ENCODE results near the gene HEATR5A.
"Not testable (repeated sequence)": the region's sequence is repeated elsewhere in the genome, so short reads cannot be mapped to it uniquely, and the experiment has no call there.

HEATR5A gene

GRCh38 chr14:31371646-31372045 lies 48.7 kb downstream of the HEATR5A start:
- no peak overlapping the region for H3K27ac ChIP-seq
- TF ChIP-seq CTCF (IDR thresholded peaks at IDR 0.05) (no peak), ZFX (IDR thresholded peaks at IDR 0.05; ENCODE audit: borderline replicate concordance) (no peak)

DNA sequence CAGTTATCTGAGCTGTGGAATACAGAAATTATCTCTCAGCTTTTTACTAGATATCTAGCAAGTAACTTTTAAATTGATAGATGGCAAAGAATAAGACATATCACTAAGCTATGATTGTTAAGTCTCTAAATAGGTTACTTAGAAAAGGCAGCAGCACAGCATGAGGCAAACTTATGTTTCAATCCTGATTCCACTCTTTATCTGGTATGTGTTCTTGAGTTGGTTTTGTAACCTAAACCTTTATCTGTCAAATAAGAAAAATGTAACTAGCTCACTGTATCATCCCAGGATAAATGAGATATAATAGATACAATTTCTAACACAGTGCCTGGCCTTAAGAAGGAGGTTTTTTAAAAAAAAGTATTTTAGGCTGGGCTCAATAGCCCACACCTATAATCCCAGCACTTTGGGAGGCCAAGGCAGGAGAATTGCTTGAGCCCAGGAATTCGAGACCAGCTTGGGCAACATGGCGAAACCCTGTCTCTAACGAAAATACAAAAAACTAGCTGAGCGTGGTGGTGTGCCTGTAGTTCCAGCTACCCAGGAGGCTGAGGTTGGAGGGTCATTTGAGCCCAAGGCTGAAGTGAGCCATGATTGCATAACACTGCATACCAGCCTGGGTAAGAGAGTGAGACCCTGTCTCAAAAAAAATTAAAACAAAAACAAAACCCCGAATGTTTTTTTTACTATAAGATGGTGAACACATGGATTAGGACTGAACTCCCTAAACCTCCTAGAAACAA lies 56.8 kb downstream of the HEATR5A start:
- no peak overlapping the region for H3K27ac ChIP-seq

GRCh38 chr14:31362746-31363145 lies 57.6 kb downstream of the HEATR5A start:
- no peak overlapping the region for H3K27ac ChIP-seq
- no peak for TF ChIP-seq CTCF (IDR thresholded peaks at IDR 0.05)
- TF ChIP-seq ZFX (IDR thresholded peaks at IDR 0.05; ENCODE audit: borderline replicate concordance) = no peak

More for the DNA sequence above, 56.8 kb downstream of the HEATR5A start:
- TF ChIP-seq CTCF (IDR thresholded peaks at IDR 0.05) (no peak), ZFX (IDR thresholded peaks at IDR 0.05; ENCODE audit: borderline replicate concordance) (no peak)

DNA sequence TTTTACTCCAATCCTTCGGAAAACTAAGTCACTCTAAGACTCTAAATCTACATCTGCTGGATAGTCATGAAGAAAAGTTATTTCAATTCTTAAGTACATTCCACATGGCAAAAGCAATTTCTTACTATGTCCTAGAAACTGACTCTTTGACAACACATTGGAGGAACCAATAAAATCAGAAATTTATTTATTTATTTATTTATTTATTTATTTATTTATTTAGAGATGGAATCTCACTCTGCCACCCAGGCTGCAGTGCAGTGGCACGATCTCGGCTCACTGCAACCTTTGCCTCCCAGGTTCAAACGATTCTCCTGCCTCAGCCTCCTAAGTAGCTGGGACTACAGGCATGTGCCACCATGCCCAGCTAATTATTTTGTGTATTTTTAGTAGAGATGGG lies 58.6 kb downstream of the HEATR5A start:
- H3K27ac ChIP-seq = not testable (repeated sequence)

DNA sequence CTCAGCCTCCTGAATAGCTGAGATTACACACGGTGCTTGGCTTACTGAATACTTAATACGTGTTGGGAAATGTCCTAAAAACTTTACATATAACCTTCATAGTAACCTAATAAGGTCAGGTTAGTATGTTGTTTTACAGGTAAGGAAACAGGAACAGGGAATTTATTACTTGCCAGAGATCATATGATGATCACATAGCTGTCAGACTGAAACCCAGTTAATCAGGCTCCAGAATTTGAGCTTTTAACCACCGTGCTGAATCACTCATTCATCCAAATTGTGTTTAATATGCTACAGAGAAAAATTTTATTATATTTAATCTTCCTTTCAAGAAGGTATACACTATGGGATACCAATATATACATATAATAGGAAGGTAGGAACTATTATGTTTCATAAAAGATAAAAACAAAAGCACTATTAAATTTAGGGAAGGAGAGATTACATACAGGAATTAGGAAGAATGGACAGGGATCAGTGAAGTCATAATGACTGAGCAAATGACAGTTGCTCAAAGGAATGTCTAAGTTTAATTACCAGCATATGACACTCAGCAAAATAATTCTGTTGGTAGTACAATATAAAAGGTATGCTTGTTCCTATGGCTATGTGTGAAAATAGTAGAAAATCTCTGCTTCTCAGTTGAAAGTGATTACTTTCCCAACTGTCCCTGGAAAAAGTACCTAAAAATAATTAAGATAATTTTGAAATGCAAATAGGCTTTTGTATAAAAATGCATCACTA lies 59.3 kb downstream of the HEATR5A start:
- TF ChIP-seq CTCF (IDR thresholded peaks at IDR 0.05) (no peak), ZFX (IDR thresholded peaks at IDR 0.05; ENCODE audit: borderline replicate concordance) (no peak)
- H3K27ac ChIP-seq = no peak overlapping the region

- TF ChIP-seq CTCF (IDR thresholded peaks at IDR 0.05) (no peak), ZFX (IDR thresholded peaks at IDR 0.05; ENCODE audit: borderline replicate concordance) (no peak)
- H3K27ac ChIP-seq = no peak overlapping the region
Measured at GRCh38 chr14:31357279-31357678, 63.1 kb downstream of the HEATR5A start.

DNA sequence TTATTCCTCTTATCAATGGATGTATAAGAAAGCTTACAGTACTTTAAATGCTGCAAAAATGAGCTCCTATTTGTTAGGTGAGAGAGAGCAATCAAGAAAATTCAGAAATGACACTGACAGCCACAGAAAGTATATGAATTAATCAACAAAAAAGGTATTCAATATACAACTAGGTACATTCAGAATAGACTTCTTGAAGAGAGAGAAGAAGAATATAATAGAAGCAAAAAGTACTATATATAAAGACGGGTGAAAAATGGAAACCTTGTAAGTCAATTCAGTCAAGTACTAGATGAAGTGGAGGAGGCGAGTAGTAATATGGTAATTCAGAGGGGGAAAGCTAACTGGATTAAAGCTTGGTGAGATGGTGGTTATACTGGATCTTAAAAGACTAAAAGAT lies 74.3 kb downstream of the HEATR5A start:
- TF ChIP-seq CTCF (IDR thresholded peaks at IDR 0.05) (no peak), ZFX (IDR thresholded peaks at IDR 0.05; ENCODE audit: borderline replicate concordance) (no peak)
- H3K27ac ChIP-seq = no peak overlapping the region
